Large intestine (tissue), 3 donors: Measurements from ENCODE around the gene PLXNA2. TPM values are rescaled to one million over a fixed set of nuclear protein-coding genes. Genes with fewer than 3 reads are reported as not detected.

ENCODE experiments used
- DNase-seq, 2 donors: peaks; one replicate each; pipeline versions ENCODE4 v3.0.0 to v3.0.0-alpha.2; 2013
- H3K27ac ChIP-seq: one replicate; pipeline ENCODE4 v1.5.1; 2013; ENCODE audit warnings: low read length
- H3K27me3 ChIP-seq: 2 replicates; pipeline ENCODE4 v1.6.1; 2013; ENCODE audit warnings: low read length; ENCODE audit not compliant: control insufficient read depth, insufficient read depth
- H3K36me3 ChIP-seq: 2 replicates; pipeline ENCODE4 v1.6.1; 2013; ENCODE audit warnings: low read length; ENCODE audit not compliant: control insufficient read depth, insufficient read depth
- H3K4me1 ChIP-seq: one replicate; pipeline ENCODE4 v1.6.1; 2013; ENCODE audit warnings: low read length; ENCODE audit not compliant: control insufficient read depth, insufficient read depth
- H3K4me3 ChIP-seq: one replicate; pipeline ENCODE4 v1.5.1; 2013; ENCODE audit warnings: low read length
- H3K9me3 ChIP-seq: one replicate; pipeline ENCODE4 v1.6.1; 2013; ENCODE audit warnings: mild to moderate bottlenecking, low read depth, low read length, moderate library complexity; ENCODE audit not compliant: control insufficient read depth
- WGBS: methylation state at CpG from one replicate; pipeline ENCODE4 v1.1.5; 2013; ENCODE audit warnings: low lambda C conversion rate; ENCODE audit not compliant: insufficient coverage; 5-methylcytosine and 5-hydroxymethylcytosine counted together
- polyA plus RNA-seq: library from polyadenylated mRNA; unstranded; fragments of 120-200 nt; gene quantifications from one replicate; pipeline ENCODE4 v1.2.1, GENCODE V29; 2013

The PLXNA2 gene
- polyA plus RNA-seq, 1 donor: 11.7 TPM

- no peak overlapping the region for H3K4me3 ChIP-seq
- no peaks in the 10 kb centered on the region for H3K36me3 ChIP-seq
- no CpG with 5 or more reads among the region's 3 CpGs for WGBS
Measured at GRCh38 chr1:207999274-207999915, 244.8 kb downstream of the PLXNA2 start.

DNA sequence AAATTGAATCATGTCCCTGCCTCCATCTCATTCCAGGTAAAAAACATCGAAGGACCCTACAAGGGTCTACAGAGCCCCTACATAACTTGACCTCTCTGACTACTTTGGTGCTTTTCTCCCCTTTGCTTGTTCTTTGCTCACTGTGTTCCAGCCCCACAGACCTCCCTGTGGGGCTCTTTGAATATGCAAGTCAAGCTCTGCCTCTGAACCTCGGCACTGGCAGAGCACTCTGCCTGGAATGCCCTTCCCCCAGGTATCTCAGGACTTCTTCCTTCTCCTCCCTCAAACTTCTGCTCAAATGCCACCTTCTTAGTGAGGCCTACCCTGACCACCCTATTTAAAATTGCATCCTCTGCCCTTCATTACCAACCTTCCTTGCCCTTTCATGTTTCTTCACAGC lies 245.5 kb downstream of the PLXNA2 start:
- WGBS: no CpG with 5 or more reads among the region's 2 CpGs
- Histone ChIP-seq H3K27me3 (peaks cover 24% of the 10 kb centered on the region), H3K27ac (no peak overlapping the region), H3K9me3 (no peaks in the 10 kb centered on the region), H3K4me1 (no peaks in the 10 kb centered on the region), H3K4me3 (no peak overlapping the region), H3K36me3 (no peaks in the 10 kb centered on the region)
- no peak for DNase-seq

More at GRCh38 chr1:207999274-207999915, 244.8 kb downstream of the PLXNA2 start:
- Histone ChIP-seq H3K27ac (no peak overlapping the region), H3K9me3 (no peaks in the 10 kb centered on the region), H3K27me3 (peaks cover 21% of the 10 kb centered on the region), H3K4me1 (no peaks in the 10 kb centered on the region)
- DNase-seq: no peak

- peak; percentile 59 to 62 for DNase-seq
- WGBS: 40% methylated on average over 1 of the region's 9 CpGs
- Histone ChIP-seq H3K36me3 (no peaks in the 10 kb centered on the region), H3K4me3 (no peak overlapping the region), H3K27ac (no peak overlapping the region), H3K9me3 (no peaks in the 10 kb centered on the region), H3K4me1 (no peaks in the 10 kb centered on the region), H3K27me3 (peaks cover 26% of the 10 kb centered on the region)
Measured at GRCh38 chr1:207997486-207998268, 246.5 kb downstream of the PLXNA2 start.

- Histone ChIP-seq H3K27me3 (peaks cover 27% of the 10 kb centered on the region), H3K36me3 (no peaks in the 10 kb centered on the region), H3K4me1 (no peaks in the 10 kb centered on the region), H3K4me3 (no peak overlapping the region), H3K9me3 (no peaks in the 10 kb centered on the region), H3K27ac (no peak overlapping the region)
- DNase-seq: no peak
Measured at GRCh38 chr1:207996636-207997035, 247.5 kb downstream of the PLXNA2 start.

DNA sequence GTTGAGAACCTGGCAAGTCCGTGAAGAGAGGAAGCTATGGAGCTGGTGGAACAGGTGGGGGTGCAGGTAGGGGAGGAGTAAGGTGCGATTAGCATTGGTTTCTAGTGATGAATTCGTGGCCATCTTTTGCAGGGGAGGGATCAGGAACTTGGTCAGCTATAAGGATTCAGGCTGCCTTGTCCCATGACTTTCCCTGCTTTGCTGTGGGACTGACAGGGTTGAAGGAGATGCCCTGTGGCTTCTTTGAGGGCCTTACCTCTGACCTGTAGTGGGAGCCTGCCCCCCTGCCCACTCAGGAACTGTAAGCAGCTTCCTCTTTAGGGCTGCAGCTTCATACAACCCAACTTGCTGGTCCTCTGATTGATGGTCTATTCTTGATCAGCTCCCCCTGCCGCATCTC lies 248.6 kb downstream of the PLXNA2 start:
- no peak for DNase-seq
- no CpG with 5 or more reads among the region's 4 CpGs for WGBS
- H3K27me3 ChIP-seq: peaks cover 22% of the 10 kb centered on the region
- H3K36me3 ChIP-seq: no peaks in the 10 kb centered on the region
- H3K4me1 ChIP-seq: no peaks in the 10 kb centered on the region
- H3K27ac ChIP-seq: no peak overlapping the region
- H3K9me3 ChIP-seq: no peaks in the 10 kb centered on the region
- no peak overlapping the region for H3K4me3 ChIP-seq

GRCh38 chr1:207993477-207994445 lies 250.4 kb downstream of the PLXNA2 start:
- no peaks in the 10 kb centered on the region for H3K4me1 ChIP-seq
- H3K36me3 ChIP-seq: no peaks in the 10 kb centered on the region
- no peaks in the 10 kb centered on the region for H3K9me3 ChIP-seq
- no peak for DNase-seq
- no peak overlapping the region for H3K4me3 ChIP-seq
- peaks cover 19% of the 10 kb centered on the region for H3K27me3 ChIP-seq
- WGBS: 29% methylated on average over 1 of the region's 5 CpGs
- H3K27ac ChIP-seq: no peak overlapping the region

GRCh38 chr1:207992677-207993236 lies 251.4 kb downstream of the PLXNA2 start:
- no peaks in the 10 kb centered on the region for H3K9me3 ChIP-seq
- H3K27ac ChIP-seq: no peak overlapping the region
- no peak for DNase-seq
- no peak overlapping the region for H3K4me3 ChIP-seq
- WGBS: no CpG with 5 or more reads among the region's 5 CpGs
- H3K36me3 ChIP-seq: no peaks in the 10 kb centered on the region
- peaks cover 21% of the 10 kb centered on the region for H3K27me3 ChIP-seq
- no peaks in the 10 kb centered on the region for H3K4me1 ChIP-seq

DNA sequence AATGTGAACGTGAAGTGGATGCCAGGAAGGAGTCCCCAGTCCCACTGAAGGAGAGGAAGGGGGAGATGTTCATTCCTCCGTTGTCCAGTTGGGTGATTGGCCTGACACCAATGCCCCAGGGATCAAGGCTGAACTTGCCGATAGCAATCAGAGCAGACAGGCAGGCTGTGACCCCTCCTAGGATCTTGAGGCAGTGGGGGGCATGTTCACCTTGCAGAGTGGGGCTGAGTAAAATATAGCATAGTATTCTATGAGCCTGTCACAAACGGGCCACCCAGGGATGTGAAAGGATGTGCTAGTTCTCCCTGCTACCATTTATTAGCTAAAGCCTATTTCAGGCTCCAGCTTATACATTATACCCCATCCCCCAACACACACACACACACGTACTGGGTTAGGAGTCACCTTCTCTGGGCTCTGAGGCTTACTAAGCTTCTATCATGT lies 252.6 kb downstream of the PLXNA2 start:
- no peak for DNase-seq
- Histone ChIP-seq H3K27me3 (peaks cover 21% of the 10 kb centered on the region), H3K4me3 (no peak overlapping the region), H3K27ac (no peak overlapping the region), H3K36me3 (no peaks in the 10 kb centered on the region), H3K9me3 (no peaks in the 10 kb centered on the region), H3K4me1 (no peaks in the 10 kb centered on the region)
- WGBS: no CpG with 5 or more reads among the region's 5 CpGs

DNA sequence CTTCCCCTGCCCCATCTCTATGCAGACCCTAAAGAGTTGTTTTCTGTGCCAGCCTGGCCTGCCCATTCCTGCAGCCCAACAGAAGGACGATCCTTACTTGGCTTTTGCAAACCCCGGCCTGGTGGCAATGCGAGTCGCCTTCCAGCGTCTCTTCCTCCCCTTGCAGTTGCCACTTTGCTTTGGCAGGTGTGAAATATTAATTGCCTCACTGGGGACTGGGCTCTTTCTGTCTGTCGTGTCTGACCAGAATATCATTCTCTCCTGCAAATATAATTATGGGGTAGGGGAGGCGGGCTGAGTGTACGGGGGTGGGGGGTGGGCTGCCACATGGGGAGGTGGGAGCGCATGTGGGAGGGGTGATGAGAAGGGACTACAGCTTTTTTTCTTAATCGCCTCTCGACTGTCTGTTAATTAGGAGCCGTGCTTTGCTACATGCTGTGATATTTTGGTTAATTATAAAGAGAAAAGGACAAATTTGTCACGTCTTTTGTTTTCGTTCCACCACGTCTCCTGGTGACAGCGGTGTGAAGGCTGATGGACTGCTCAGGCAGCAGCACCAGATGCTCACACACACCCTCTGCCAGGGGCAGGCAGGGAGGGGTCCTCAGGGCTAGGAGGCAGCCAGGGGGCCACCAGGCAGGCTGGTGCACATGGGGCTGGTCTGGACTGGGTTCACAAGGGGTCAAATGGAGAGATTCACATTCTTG lies 253.2 kb downstream of the PLXNA2 start:
- H3K27me3 ChIP-seq: peaks cover 20% of the 10 kb centered on the region

More for the DNA sequence above, 253.2 kb downstream of the PLXNA2 start:
- no CpG with 5 or more reads among the region's 16 CpGs for WGBS
- H3K9me3 ChIP-seq: no peaks in the 10 kb centered on the region
- H3K27ac ChIP-seq: no peak overlapping the region
- DNase-seq: no peak
- H3K4me3 ChIP-seq: no peak overlapping the region
- no peaks in the 10 kb centered on the region for H3K36me3 ChIP-seq
- no peaks in the 10 kb centered on the region for H3K4me1 ChIP-seq
